NCI-H2196 (cell line): Measurements from ENCODE around the gene TM9SF4.
"Not testable (repeated sequence)": the region's sequence is repeated elsewhere in the genome, so short reads cannot be mapped to it uniquely, and the experiment has no call there.

Experiments
- DNase-seq: peaks from one replicate; lab custom pipeline; 2025; ENCODE audit not compliant: unreplicated experiment; lab: John Stamatoyannopoulos, UW

The TM9SF4 gene

GRCh38 chr20:32188376-32189122, 79.0 kb downstream of the TM9SF4 start:
- no peak for DNase-seq

- DNase-seq = no peak
Measured at GRCh38 chr20:32189123-32189410, 79.6 kb downstream of the TM9SF4 start.

- DNase-seq = no peak
Measured at GRCh38 chr20:32189691-32190615, 80.4 kb downstream of the TM9SF4 start.

- no peak for DNase-seq
Measured at GRCh38 chr20:32190616-32191415, 81.3 kb downstream of the TM9SF4 start.

- no peak for DNase-seq
Measured at GRCh38 chr20:32191422-32191821, 81.9 kb downstream of the TM9SF4 start.

- DNase-seq = no peak
Measured at GRCh38 chr20:32191873-32192272, 82.4 kb downstream of the TM9SF4 start.

GRCh38 chr20:32192698-32193097, 83.2 kb downstream of the TM9SF4 start:
- no peak for DNase-seq

GRCh38 chr20:32193336-32193735, 83.8 kb downstream of the TM9SF4 start:
- not testable (repeated sequence) for DNase-seq

GRCh38 chr20:32193996-32194395, 84.5 kb downstream of the TM9SF4 start:
- DNase-seq = no peak

GRCh38 chr20:32195581-32195980, 86.1 kb downstream of the TM9SF4 start:
- no peak for DNase-seq

GRCh38 chr20:32196613-32197012, 87.1 kb downstream of the TM9SF4 start:
- not testable (repeated sequence) for DNase-seq

- DNase-seq = not testable (repeated sequence)
Measured at GRCh38 chr20:32197136-32197535, 87.6 kb downstream of the TM9SF4 start.

- DNase-seq = no peak
Measured at GRCh38 chr20:32199006-32199405, 89.5 kb downstream of the TM9SF4 start.

- DNase-seq = no peak
Measured at GRCh38 chr20:32201296-32201976, 91.9 kb downstream of the TM9SF4 start.

- DNase-seq = no peak
Measured at GRCh38 chr20:32201977-32202363, 92.5 kb downstream of the TM9SF4 start.

GRCh38 chr20:32203356-32204204, 94.1 kb downstream of the TM9SF4 start:
- DNase-seq = no peak

GRCh38 chr20:32204205-32205109, 94.9 kb downstream of the TM9SF4 start:
- no peak for DNase-seq

GRCh38 chr20:32205110-32205842, 95.8 kb downstream of the TM9SF4 start:
- no peak for DNase-seq
